ENCODE results near the gene EDEM3.

DNA sequence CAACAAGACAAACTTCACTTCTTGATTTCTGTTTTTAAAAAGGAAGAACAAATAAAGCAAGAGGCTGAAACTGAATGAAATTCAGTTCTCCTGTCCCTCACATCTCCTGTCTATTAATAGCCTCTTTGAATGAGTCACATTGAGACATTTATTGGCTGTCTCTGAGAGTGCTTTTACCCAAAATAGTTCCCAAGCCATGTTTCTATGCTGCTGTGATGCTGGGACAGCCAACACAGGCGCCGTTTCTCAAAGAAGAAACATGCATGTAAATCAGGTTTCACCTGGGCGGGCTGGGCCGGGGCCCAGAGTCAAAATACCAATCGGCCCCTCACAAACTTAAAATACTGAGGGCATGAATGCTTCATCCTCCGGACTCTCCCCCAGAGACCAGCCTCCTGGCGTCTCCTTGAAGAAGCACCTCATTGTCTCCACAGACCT, 105.2 kb downstream of the EDEM3 start:
- no peak for TF ChIP-seq CTCF (IDR thresholded peaks at IDR 0.05)
- no peak for TF ChIP-seq POLR2A (IDR thresholded peaks at IDR 0.05)
